IMR-90 (cell line): Measurements from ENCODE around the gene SNRNP35. TPM values are rescaled to one million over a fixed set of nuclear protein-coding genes. Genes with fewer than 3 reads are reported as not detected.
A peak's percentile ranks its signal among the peaks of the same experiment; 100 is the strongest.

ENCODE experiments used
- ATAC-seq: fragments of 200-7000 bp; cut with Tn5 transposase; 2 replicates; pipeline ENCODE4 v1.9.1; 2020; ENCODE audit warnings: low read depth, mild to moderate bottlenecking, moderate library complexity
- BruUV-seq: library from RNA; stranded (reverse); fragments of 400-500 nt; replicated peaks from 2 replicates; lab custom pipeline; 2021; lab: Mats Ljungman, UMichigan
- CTCF ChIA-PET: fragments of 300-600 bp; formaldehyde crosslinking; extraction: SDS; loops from one replicate; lab custom pipeline; 2021; ENCODE audit warnings: antibody characterized with exemption; lab: Yijun Ruan, JAX
- POLR2A ChIA-PET: fragments of 300-600 bp; sonication (Branson Sonifier 250); formaldehyde crosslinking; loops from one replicate; lab custom pipeline; 2022; ENCODE audit warnings: antibody characterized with exemption; ENCODE audit not compliant: unreplicated experiment; lab: Charles Lee
- DNase-seq: peaks from one replicate; pipeline ENCODE4 v3.0.0; 2013
- H2AFZ ChIP-seq: replicated peaks from 2 replicates; pipeline ENCODE3; 2013; ENCODE audit warnings: low read length, mild to moderate bottlenecking; ENCODE audit not compliant: poor library complexity
- H2AK5ac ChIP-seq: 2 replicates; pipeline ENCODE4 v1.6.1; 2013; ENCODE audit warnings: low read depth, low read length, inconsistent platforms
- H2AK9ac ChIP-seq: replicated peaks from 2 replicates; pipeline ENCODE3; 2013; ENCODE audit warnings: mild to moderate bottlenecking, low read depth, low read length, moderate library complexity; ENCODE audit not compliant: poor library complexity
- H2BK120ac ChIP-seq: 2 replicates; pipeline ENCODE4 v1.6.1; 2013; ENCODE audit warnings: low read depth, low read length, inconsistent platforms
- H2BK15ac ChIP-seq: 3 replicates; pipeline ENCODE4 v1.6.1; 2013; ENCODE audit warnings: low read depth, low read length, inconsistent platforms
- H2BK20ac ChIP-seq: 2 replicates; pipeline ENCODE4 v1.6.1; 2013; ENCODE audit warnings: low read depth, mild to moderate bottlenecking, inconsistent platforms, low read length, moderate library complexity
- H2BK5ac ChIP-seq: 2 replicates; pipeline ENCODE4 v1.6.1; 2013; ENCODE audit warnings: mild to moderate bottlenecking, low read depth, low read length, inconsistent platforms; ENCODE audit not compliant: poor library complexity, severe bottlenecking
- H3K14ac ChIP-seq: replicated peaks from 2 replicates; pipeline ENCODE4 v1.6.1; 2013; ENCODE audit warnings: low read depth, low read length, inconsistent platforms
- H3K18ac ChIP-seq: 2 replicates; pipeline ENCODE4 v1.6.1; 2013; ENCODE audit warnings: low read depth, low read length, control low read depth
- H3K23ac ChIP-seq: 2 replicates; pipeline ENCODE4 v1.6.1; 2013; ENCODE audit warnings: low read depth, low read length, inconsistent platforms
- H3K27ac ChIP-seq: 2 replicates; pipeline ENCODE4 v1.5.1; 2013; ENCODE audit warnings: mild to moderate bottlenecking, control low read depth, low read length; ENCODE audit not compliant: insufficient read depth
- H3K27me3 ChIP-seq: 2 replicates; pipeline ENCODE4 v1.6.1; 2013; ENCODE audit warnings: low read length; ENCODE audit not compliant: control insufficient read depth, insufficient read depth
- H3K36me3 ChIP-seq: 2 replicates; pipeline ENCODE4 v1.6.1; 2013; ENCODE audit warnings: low read length, mixed read lengths; ENCODE audit not compliant: control insufficient read depth, insufficient read depth
- H3K4ac ChIP-seq: 2 replicates; pipeline ENCODE4 v1.6.1; 2013; ENCODE audit warnings: low read depth, low read length, inconsistent platforms
- H3K4me1 ChIP-seq: 2 replicates; pipeline ENCODE4 v1.6.1; 2013; ENCODE audit warnings: low read length, mixed read lengths; ENCODE audit not compliant: control insufficient read depth, insufficient read depth
- H3K4me2 ChIP-seq: 2 replicates; pipeline ENCODE4 v1.6.1; 2013; ENCODE audit warnings: low read depth, mild to moderate bottlenecking, control low read depth, low read length, moderate library complexity
- H3K4me3 ChIP-seq: 2 replicates; pipeline ENCODE4 v1.5.1; 2013; ENCODE audit warnings: low read depth, mild to moderate bottlenecking, control low read depth, low read length, moderate library complexity; ENCODE audit not compliant: insufficient read depth
- H3K56ac ChIP-seq: 2 replicates; pipeline ENCODE4 v1.6.1; 2013; ENCODE audit warnings: low read length, inconsistent platforms; ENCODE audit not compliant: insufficient read depth; ENCODE audit errors: extremely low read depth
- H3K79me1 ChIP-seq, 2 experiments: 2 replicates each; pipeline ENCODE4 v1.6.1; 2013; ENCODE audit warnings: low read length in 2 of 2, inconsistent platforms in 1 of 2, low read depth in 1 of 2
- H3K9ac ChIP-seq: 2 replicates; pipeline ENCODE4 v1.6.1; 2013; ENCODE audit warnings: low read depth, low read length, control low read depth
- H3K9me1 ChIP-seq: 2 replicates; pipeline ENCODE4 v1.6.1; 2013; ENCODE audit warnings: low read length, inconsistent platforms; ENCODE audit not compliant: insufficient read depth
- H3K9me3 ChIP-seq: 2 replicates; pipeline ENCODE4 v1.6.1; 2013; ENCODE audit warnings: low read length; ENCODE audit not compliant: control insufficient read depth, insufficient read depth
- H4K20me1 ChIP-seq: 2 replicates; pipeline ENCODE4 v1.6.1; 2013; ENCODE audit warnings: low read length, inconsistent platforms; ENCODE audit not compliant: insufficient read depth
- H4K5ac ChIP-seq: 2 replicates; pipeline ENCODE4 v1.6.1; 2013; ENCODE audit warnings: mild to moderate bottlenecking, low read depth, low read length, control low read depth
- H4K8ac ChIP-seq, 2 experiments: 2 replicates each; pipeline ENCODE4 v1.6.1; 2013; ENCODE audit warnings: low read depth in 2 of 2, low read length in 2 of 2, control low read depth in 1 of 2, inconsistent platforms in 1 of 2
- H4K91ac ChIP-seq: 2 replicates; pipeline ENCODE4 v1.6.1; 2013; ENCODE audit warnings: low read depth, low read length, inconsistent platforms; ENCODE audit not compliant: insufficient read depth
- BHLHE40 ChIP-seq: fragments of 150-350 bp; IDR thresholded peaks from 2 replicates; pipeline ENCODE4 v1.6.1; 2016; ENCODE audit warnings: mild to moderate bottlenecking, low read depth, low read length
- MAFK ChIP-seq: IDR thresholded peaks from 2 replicates; pipeline ENCODE4 v1.6.1; 2012; ENCODE audit warnings: low read depth, low read length, improper control_type of control experiment
- WGBS, 2 experiments: methylation state at CpG; one replicate each; pipeline versions ENCODE4 v1.1.5 to v1.1.7; 2013; ENCODE audit warnings: missing lambda C conversion rate in 2 of 2; ENCODE audit not compliant: insufficient read length in 1 of 2; ENCODE audit errors: extremely low coverage in 2 of 2; 5-methylcytosine and 5-hydroxymethylcytosine counted together
- dilution Hi-C: fragments of 300-500 bp; cut with HindIII; formaldehyde crosslinking; loops from one replicate; pipeline ENCODE4 v1.14.3; 2018; ENCODE audit warnings: low sequenced_read_pairs; ENCODE audit not compliant: unreplicated experiment
- in situ Hi-C: fragments of 300-500 bp; cut with MboI; formaldehyde crosslinking; loops from 3 replicates; pipeline ENCODE4 v1.14.3; 2019; ENCODE audit warnings: low sequenced_read_pairs, inconsistent platforms, mixed read lengths
- intact Hi-C: fragments of 100-400 bp; cut with micrococcal nuclease; formaldehyde crosslinking; loops from 2 replicates; pipeline ENCODE4 v1.10.0; 2022
- polyA plus RNA-seq, 3 experiments: library from polyadenylated mRNA; depleted of rRNA; stranded (reverse); fragments of >200 nt; gene quantifications; 2 replicates each; pipeline ENCODE4 v1.2.3, GENCODE V29; 2012; ENCODE audit warnings: low replicate concordance in 1 of 3
- total RNA-seq: library from RNA; depleted of rRNA; stranded (reverse); fragments of >200 nt; gene quantifications from 2 replicates; pipeline ENCODE4 v1.2.3, GENCODE V29; 2012
- TF ChIP-seq, protein P1 (sequence below): fragments of 150-350 bp; IDR thresholded peaks from 2 replicates; pipeline ENCODE4 v1.6.1; 2017; ENCODE audit warnings: mild to moderate bottlenecking, antibody characterized with exemption, low read length, low read depth

SNRNP35 gene
- total and polyA plus RNA-seq, 2 of the 4 experiments (the other 2 are of a cell fraction): 4.7 to 15.4 TPM

DNA sequence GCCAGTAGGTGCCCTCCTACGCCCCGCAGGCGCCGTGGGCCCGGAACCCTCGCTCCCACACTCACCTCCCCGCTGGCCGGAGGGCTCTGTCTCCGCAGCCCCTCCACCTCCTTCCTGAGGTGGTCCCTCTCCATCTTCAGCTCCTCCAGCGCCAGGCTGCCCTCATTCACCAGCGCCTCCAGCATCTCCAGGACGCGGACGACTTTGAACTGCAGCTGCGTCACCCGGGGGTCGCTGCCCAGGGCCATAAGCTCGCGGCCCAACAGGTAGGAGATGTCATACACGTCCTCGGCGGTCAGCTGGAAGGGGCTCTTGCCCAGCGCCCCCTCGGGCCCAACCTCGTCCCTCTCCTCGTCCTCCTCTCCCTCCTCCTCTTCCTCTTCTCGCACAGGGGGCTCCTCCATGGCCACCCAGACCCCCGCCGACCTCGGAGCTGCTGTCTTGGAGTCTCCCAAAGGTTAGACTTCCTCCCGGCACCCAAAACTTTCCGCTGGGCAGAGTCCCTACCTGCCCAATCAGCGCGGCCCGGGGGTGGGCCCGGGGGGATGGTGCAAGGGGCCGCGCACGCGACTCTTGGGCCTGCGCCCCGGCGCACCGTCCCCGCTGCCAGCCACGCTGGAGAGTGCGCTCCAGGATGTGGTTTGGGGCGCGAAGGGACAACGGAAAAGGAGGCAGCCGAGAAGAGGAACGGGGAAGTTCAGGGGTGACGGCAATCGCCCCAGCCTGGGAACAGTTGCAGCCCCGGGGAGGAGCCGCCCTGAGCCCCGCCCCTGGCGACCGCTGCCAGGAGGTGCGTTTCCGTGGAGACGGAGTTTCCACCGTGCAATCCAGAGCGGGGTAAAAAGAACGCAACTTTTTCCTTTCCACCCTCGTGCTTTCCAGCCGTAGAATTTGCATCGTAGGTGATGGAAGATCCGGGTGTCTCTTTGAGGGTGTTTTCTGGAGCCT is 21.6 kb upstream of the SNRNP35 start, which contains the start of gene RILPL2:
Gene RILPL2 (minus strand): TSS at position 668 of the 948 bp plus-strand sequence. CDS start 264 bp downstream, at position 404.
- peak within 1 kb of the TSS; percentile 48; the same call in 1 of the 2 replicates for H2BK20ac ChIP-seq
- WGBS, 2 experiments: 1% methylated on average over 17 of the region's 69 CpGs; no CpG with 5 or more reads in 1 of the 2 experiments
- no peaks in the 10 kb centered on the region for H4K20me1 ChIP-seq
- dilution Hi-C loops: no loop called here
- 0 out of 2 replicates have a peak within 1 kb of the TSS, but pooled peaks have one; percentile 10 for H4K5ac ChIP-seq
- H2BK120ac ChIP-seq: 0 out of 2 replicates have a peak within 1 kb of the TSS, but pooled peaks have one; percentile 2
- H3K36me3 ChIP-seq: no peaks in the 10 kb centered on the region
- H2AK5ac ChIP-seq: peak within 1 kb of the TSS; percentile 15; the same call in 1 of the 2 replicates
- H3K27me3 ChIP-seq: no peaks in the 10 kb centered on the region
- H3K18ac ChIP-seq: no peak within 1 kb of the TSS
- peak within 1 kb of the TSS; percentile 88 for H3K4me2 ChIP-seq
- peak within 1 kb of the TSS; percentile 91; the same call in 1 of the 2 replicates for H3K23ac ChIP-seq
- ChIA-PET POLR2A (no interaction called here), CTCF (no interaction called here)
- H2BK5ac ChIP-seq: no peak within 1 kb of the TSS
- peak within 1 kb of the TSS; percentile 52 for H2AK9ac ChIP-seq
- H3K56ac ChIP-seq: peak within 1 kb of the TSS; percentile 15; the same call in 1 of the 2 replicates
- H3K27ac ChIP-seq: peak within 1 kb of the TSS; percentile 27
- H3K9ac ChIP-seq: peak within 1 kb of the TSS; percentile 81
- H3K79me1 ChIP-seq: peaks cover 8 to 22% of the 10 kb centered on the region in 2 experiments; a peak in 3 of 4 replicates
- in situ Hi-C loops: no loop called here
- H3K4ac ChIP-seq: peak within 1 kb of the TSS; percentile 76
- H3K4me1 ChIP-seq: peaks cover 4% of the 10 kb centered on the region; the same call in 1 of the 2 replicates
- peaks cover 5% of the 10 kb centered on the region; the same call in 1 of the 2 replicates for H3K9me1 ChIP-seq
- peak within 1 kb of the TSS; percentile 100 for H2AFZ ChIP-seq
- ATAC-seq: peak; percentile 97
- no peaks in the 10 kb centered on the region for H3K9me3 ChIP-seq
- intact Hi-C loops: no loop called here
- peak; percentile 65 for DNase-seq
- peak within 1 kb of the TSS; percentile 70 for H3K14ac ChIP-seq
- TF ChIP-seq MAFK: no peak
- TF ChIP-seq BHLHE40: peak; percentile 89
- TF ChIP-seq, protein P1, sequence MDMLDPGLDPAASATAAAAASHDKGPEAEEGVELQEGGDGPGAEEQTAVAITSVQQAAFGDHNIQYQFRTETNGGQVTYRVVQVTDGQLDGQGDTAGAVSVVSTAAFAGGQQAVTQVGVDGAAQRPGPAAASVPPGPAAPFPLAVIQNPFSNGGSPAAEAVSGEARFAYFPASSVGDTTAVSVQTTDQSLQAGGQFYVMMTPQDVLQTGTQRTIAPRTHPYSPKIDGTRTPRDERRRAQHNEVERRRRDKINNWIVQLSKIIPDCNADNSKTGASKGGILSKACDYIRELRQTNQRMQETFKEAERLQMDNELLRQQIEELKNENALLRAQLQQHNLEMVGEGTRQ: 0 out of 2 replicates have a peak, but pooled peaks have one; percentile 4
- peak within 1 kb of the TSS; percentile 32; the same call in 1 of the 2 replicates for H4K91ac ChIP-seq
- H2BK15ac ChIP-seq: no peak within 1 kb of the TSS
- H4K8ac ChIP-seq: peak within 1 kb of the TSS; percentile 46 to 57; a peak in 3 of 4 replicates
- no TSS peak for BruUV-seq
- H3K4me3 ChIP-seq: peak within 1 kb of the TSS; percentile 63
